GM18873 (cell line): ENCODE results near the gene RFESD.
A peak's percentile ranks its signal among the peaks of the same experiment; 100 is the strongest.
"Not testable (repeated sequence)": the region's sequence is repeated elsewhere in the genome, so short reads cannot be mapped to it uniquely, and the experiment has no call there.

Experiments used
- ATAC-seq: cut with Tn5 transposase; IDR thresholded peaks from one replicate; pipeline ENCODE4 v1.9.1; 2021; ENCODE audit warnings: mild to moderate bottlenecking, moderate library complexity, moderate number of reproducible peaks; ENCODE audit not compliant: unreplicated experiment, low FRiP score

RFESD gene

DNA sequence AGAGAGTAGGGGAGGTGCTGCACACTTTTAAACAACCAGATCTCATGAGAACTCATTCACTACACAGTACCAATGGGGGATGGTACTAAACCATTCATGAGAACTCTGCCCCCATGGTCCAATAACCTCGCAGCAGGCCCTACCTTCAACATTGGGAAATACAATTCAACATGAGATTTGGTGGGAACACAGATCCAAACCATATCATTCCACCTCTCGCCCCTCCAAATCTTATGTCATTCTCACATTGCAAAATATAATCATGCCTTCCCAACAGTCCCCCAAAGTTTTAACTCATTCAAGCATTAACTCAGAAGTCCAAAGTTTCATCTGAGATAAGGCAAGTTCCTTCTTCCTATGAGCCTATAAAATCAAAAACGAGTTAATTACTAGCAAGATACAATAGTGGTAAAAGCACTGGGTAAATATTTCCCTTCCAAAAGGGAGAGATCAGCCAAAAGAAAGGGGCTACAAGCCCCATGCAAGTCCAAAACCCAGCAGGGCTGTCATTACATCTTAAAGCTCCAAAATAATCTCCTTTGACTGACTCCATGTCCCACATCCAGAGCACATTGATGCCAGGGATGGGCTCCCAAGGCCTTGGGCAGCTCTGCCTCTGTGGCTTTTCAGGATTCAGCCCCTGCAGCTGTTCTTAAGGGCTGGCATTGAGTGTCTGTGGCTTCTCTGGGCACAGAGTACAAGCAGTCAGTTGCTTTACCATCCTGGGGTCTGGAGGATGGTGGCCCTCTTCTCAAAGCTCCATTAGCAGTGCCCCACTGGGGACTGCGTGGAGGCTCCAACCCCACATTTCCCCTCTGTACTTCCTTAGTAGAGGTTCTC, 18.4 kb upstream of the RFESD start:
- ATAC-seq: no peak

DNA sequence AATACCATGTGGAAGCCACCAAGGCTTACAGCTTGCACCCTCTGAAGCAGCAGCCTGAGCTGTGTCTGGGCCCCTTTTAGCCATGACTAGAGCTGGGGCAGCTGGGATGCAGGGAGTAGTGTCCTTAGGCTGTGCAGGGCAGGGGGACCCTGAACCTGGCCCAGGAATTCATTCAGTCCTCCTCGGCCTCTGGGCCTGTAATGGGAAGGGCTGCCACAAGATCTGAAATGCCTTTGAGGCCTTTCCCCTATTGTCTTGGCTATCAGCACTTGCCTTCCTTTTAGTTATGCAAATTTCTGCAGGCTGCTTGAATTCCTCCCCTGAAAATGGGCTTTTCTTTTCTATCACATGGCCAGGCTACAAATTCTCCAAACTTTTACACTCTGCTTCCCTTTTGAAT, 17.6 kb upstream of the RFESD start:
- no peak for ATAC-seq

DNA sequence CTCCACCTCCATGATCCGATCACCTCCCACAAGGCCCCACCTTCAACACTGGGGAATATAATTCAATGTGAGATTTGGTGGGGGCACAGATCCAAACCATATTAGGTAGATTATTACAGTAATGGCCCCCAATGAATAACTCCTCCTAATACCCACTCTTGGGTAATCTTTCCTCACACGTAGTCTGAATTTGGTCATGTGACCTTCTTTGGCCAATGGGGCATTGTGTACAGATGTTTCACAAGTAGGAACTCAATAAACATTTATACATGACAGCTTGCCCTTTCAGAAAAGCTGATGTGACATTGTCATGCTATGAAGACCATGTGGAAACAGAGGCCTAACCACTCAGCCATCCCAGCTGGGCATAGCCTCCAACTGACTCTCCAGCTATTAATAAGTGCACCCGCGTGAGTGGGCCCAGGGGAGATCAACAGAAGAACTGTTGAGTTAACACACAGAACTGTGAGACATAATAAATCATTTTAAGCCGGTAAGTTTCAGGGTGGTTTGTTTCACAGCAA, 16.1 kb upstream of the RFESD start:
- no peak for ATAC-seq

DNA sequence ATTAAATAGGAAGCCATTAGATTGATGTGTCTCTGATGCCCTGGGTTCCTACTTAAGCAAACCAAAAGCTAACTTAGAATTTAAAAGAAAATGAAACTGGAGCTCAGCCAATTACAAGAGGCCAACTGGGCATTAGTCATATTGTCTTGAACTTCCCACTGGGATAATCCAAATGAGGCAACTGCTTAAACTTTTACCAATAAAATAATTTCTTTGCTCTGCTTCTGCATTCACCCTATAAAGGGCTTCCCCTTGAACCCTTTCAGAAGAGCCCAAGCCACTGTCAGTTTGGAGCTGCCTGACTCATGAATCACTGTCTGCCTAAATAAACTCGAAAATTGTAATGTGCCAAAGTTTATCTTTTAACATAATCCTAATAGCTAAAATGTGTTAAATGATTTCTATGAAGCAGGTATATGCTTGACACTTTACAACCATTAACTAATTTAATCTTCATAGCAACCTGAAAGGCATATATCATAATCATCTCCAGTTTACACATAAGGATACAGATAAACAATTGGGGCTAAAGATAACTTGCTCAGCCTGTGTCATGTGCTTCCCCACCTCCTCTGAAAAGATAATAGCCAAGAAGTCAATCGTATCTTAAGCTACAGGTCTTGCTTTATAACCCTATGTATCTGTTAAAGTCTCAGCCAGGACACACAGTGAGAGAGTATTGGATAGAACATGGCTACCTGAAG, 15.2 kb upstream of the RFESD start:
- ATAC-seq: no peak

DNA sequence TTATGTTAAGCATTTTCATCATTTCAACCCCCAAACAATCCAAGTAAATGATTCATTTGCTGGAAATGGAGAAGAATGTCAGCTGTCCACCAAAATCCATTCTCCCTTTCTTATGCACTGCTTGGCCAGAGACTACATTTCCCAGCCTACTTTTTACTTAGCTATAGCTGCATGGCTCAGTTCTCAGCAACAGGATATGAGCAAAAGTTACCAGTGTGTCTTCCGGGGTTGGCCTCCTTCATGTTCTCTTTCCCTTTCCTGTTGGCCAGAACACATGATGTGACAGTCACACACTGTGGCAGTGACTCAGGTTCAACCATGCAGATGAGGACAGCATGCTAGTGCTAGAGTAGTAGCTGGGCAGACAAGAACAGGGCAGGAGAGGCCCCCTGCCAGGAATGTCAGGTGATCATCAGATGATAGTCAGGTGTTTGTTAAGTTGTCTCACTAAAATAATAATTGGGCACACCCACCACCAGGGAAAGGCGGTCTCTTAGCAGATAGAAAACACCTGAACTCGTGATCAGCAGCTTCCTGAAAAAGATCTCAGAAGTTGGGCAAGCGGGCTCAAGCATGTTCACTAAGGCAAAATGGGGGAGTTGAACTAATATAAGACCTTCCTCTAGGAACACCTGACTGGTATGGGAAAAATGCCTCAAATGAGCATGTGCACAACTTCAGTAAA, 14.4 kb upstream of the RFESD start:
- ATAC-seq: peak; percentile 94

DNA sequence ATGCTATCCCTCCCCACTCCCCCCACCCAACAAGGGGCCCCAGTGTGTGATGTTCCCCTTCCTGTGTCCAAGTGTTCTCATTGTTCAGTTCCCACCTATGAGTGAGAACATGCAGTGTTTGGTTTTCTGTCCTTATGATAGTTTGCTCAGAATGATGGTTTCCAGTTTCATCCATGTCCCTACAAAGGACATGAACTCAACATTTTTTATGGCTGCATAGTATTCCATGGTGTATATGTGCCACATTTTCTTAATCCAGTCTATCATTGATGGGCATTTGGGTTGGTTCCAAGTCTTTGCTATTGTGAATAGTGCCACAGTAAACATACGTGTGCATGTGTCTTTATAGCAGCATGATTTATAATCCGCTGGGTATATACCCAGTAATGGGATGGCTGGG, 13.6 kb upstream of the RFESD start:
- ATAC-seq: not testable (repeated sequence)

DNA sequence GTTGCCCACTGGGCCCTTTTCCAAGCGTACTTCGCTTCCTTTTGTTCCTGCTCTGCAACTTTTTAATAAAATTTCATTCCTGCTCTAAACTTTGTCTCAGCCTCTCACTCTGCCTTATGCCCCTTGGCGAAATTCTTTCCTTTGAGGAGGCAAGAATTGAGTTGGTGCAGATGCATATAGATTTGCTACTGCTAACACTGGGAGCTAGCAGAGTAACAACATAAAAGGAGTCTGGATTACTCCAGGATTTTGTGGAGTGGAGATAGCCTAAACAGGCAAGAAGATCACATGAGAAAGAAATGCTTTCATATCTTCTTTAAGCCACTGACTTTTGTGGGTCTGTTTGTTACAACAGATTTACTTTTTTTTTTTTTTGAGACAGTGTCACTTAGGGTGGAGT, 12.9 kb upstream of the RFESD start:
- ATAC-seq: no peak

DNA sequence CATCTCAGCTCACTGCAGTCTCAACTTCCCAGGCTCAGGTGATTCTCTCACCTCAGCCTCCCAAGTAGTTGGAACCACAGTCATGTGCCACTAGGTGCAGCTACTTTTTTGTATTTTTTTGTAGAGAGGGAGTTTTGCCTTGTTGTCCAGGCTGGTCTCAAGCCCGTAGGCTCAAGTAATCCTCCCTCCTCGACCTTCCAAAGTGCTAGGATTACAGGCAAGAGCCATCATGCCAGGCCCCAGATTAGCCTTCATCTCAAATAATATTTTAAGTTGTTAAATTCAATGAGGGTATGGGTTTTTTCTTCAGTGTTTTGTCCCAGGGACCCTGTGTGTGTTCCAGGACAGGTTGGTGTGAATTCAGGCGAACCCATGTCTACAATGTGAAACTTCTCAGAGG, 12.5 kb upstream of the RFESD start:
- no peak for ATAC-seq

DNA sequence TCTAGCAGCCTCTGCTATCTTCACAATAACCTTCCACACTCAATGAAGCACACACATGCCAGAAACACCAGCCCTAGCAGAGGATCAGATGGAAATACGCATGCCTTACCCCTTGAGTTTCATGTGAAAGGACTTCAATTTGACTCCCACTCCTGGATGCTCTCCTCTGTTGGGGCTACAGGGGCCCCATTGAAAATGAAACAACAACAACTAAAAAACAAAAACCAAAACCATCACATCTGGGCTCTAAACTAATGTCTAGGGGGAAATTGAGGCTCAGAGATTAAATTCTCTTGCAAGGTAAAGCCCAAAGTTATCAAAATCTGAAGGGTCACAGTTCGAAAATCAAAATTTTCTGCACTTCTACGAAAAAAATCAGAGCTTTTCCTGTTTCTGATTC, 7.9 kb upstream of the RFESD start:
- no peak for ATAC-seq

DNA sequence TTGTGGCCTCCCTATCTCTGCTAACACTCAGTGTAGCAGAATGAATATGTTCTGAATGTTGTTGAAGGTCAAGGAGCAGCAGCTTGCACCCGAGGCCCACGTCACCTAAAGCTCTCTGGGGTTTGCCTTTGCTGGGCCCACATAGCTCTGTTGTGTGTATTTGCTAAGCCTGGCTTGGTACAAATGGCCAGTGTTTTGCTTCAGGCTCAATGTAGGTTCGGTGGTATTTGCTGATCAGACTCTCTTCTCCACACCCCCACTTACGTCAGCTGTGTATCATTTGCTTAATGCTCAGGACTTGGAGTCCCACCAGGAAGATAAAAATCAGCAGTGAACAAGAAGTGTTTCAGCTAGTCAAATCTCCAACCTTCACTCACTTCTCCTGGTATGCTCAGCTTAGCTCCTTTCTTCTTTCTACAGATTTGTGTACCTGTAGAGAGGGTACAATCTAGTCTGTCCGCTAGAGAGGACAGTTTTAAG, 4.8 kb upstream of the RFESD start:
- ATAC-seq: no peak

DNA sequence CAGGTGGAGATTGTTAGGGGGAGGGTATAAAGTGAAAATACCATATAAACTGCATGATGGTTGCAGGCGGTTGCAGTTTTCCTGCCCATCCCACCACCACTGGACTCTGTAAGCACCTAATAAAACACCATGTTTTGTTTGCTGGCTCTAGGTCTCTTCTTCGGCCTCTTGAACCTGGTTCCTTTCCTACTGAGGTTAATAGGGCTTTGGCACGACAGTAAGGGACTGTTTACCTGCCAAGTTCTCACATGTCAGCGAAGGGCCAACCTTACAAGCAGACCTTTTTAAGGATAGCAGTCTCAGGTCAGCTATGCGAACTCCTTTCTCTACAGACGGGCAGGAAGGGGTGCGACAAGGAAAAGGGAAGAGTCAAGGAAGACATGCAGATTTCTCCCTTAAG, 3.4 kb upstream of the RFESD start:
- ATAC-seq: no peak

DNA sequence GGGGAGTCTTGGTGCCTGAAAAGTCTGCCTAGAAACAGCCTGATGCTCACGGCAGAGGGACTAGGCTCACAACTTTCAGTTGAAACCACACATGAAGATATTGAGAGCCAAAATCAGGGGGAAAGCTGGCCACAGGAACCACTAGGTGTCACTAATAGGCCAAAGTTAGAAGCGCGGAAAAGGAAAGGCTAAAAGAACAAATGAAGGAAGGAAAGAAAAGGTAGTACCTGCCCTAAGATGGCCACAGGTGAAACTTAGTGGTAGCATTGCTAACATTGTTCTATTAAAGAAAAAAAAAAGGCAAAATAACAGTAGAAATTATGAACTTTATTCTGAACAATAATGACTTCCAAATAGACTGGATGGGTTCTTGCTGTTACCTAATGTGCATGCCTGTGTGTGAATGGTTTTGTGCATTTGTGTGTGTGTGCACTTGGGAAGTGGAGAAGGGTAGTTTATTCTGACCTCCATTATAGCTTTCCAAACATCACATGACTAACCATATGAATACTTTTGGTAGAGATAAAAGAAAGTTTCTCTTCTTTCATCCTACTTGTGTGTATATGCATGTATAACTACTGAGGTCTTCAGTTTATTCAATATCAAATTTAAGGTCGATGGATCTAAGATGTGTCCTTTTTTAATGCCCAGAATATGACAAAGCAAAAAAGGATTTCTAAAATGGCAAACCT, 2.1 kb upstream of the RFESD start:
- peak; percentile 32 for ATAC-seq

DNA sequence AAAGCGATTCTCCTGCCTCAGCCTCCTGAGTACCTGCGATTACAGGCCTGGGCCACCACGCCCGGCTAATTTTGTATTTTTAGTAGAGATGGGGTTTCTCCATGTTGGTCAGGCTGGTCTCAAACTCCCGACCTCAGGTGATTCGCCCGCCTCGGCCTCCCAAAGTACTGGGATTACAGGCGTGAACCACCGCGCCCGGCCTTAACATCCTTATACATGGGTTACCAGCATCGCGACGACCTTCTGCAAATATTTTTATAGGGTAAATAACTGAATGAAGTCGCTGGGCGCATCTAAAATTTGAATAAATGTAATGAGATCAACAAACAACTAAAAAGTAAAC, 380 bp upstream of the RFESD start:
- ATAC-seq: not testable (repeated sequence)

DNA sequence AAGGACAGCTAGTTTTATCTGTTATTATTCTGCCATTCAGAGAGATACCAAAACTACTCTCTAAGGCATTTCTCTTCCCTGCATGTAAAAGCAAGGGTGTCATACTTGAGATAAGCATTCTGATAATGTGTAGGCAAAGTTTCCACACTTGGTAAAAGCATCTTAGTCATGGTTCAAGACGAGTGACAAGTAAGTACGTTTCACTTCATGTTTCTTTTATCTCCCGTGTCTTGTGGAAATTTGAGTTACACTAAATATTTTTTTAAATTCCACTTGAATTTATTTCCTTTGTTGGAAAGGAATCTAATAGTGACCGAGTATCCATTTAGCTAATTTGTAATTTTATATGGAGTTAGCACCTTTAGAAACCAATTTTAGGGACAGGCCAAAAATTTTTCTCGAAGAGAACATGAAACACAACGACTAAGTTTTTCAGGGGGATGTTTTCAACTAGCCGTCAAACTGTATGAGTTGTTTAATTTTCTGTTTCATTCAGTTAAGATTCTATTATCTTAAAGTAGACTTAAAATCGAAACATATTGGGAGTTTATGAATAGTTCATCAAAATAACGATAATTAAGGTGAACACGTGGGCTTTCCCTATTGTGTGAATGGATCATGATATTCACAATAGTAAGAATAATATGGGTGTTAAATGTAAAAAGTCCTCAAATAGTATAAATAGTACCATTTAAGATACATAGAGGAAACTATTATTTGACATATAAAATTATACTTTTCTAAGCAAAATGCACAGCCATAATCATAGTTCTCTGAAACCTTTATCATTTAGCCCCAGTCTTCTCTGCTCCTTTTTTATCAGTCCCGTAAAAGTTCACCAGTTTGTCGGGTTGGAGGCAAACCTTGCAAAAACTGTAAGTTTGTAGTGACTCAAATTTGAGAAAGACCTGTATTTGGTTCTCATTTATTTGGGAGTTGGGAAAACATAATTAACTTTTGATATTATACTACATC, 1.6 kb downstream of the RFESD start:
- no peak for ATAC-seq

DNA sequence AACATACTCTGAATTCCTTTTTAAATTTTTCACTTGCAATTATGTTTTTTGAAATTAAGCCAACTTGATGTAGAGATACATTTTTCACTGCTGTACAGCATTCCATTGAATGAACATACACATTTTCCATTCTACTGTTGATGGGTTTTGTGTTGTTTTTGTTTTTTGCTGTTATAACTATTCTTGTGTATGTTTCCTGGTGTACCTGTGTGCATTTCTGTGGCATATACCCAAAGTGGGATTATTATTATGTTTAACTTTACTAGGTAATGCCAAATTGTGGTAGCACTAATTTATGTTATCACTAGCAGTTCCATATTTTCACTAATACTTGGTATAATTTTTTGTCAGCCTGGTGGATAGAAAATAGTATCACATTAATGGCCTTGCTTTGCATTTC, 2.7 kb downstream of the RFESD start:
- no peak for ATAC-seq

DNA sequence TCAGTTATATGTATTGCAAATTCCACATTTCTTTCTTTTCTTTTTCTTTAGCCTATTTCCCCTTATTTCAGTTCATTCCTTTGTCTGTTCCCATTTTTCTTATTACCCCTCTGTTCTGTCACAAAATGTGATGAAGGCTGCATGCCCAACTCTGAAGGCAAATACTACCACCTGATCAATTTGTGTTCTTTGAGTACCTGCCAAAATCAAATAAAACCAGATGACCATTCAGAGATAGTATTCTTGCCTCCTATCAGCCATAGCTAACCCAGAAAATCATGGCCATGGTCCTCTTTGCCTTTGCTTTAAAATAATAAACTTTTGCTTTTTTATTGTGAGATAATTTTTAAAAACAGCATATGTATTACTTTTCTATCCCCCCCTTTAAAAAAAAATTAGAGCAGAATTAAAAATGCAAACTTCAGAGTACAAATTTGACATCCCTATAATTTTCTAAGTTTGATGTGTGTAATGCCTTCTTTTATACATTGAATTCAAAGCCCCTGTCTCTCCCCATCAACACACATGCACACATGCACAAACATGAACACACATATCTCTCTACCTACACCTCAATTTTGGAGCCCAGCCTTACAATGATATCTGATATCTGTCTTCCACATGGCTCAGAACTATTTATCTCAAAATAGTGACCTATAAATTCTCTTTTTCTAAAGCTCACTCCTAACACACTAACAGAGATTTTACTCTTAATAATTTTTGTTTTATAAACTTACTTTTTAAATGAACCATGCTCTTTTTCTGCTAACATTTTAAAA, 3.5 kb downstream of the RFESD start:
- no peak for ATAC-seq

DNA sequence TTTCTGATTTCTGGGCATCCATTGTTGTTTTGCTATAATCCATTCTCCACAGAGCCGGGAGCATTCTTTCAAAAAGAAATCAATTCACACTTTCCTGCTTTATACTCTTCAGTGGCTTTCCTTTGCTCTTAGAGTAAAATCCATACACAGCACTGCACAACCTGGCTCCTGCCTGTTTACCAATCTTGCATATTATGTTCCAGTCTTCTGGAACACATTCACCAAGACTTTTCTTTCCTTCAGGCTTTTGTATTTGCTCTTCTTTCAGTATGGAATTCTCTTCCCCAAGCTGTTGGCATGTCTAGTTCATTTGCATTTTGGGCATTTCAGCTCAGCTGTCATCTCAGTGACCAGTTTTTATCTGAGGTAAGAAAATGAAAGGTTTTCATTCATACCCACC, 6.3 kb downstream of the RFESD start:
- no peak for ATAC-seq

DNA sequence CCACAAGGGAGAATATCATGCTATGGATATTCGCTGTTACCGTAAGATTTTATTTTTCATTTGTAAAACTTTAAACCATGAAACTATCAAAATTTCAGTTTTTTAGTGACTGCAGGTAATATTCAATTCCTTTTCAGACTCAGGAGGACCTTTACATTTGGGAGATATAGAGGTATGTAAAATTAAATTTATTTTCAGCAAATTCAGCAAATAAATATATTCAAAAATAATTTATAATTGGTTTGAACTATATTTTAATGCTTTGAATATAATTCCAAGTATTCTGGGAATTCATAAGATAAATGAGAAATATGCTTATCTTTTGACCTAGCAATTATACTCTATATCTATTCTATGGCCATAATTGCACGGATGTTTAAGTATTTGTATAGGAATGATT, 7.6 kb downstream of the RFESD start:
- ATAC-seq: no peak

DNA sequence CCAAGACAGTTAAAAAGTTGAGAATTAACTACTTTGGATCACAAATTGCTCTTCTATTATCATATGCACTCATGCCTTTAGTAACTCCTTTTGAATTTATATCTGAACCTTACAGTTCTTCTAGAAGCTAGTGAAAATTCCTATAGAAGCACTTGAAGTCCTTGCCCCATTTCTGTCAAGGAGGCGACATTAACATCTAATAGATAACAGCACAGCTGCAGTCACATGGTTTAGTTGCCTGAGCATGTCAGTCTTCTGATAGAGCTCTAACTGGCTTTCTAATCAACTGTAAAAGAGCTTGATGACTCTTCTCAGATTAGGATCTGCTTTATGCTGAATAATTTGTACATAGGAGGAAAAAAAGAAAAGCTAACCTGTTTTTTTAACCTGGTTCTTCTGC, 9.0 kb downstream of the RFESD start:
- ATAC-seq: no peak
